Epidermal melanocyte (primary cell): Measurements from ENCODE around the gene RAP1A.
"Not testable (repeated sequence)": the region's sequence is repeated elsewhere in the genome, so short reads cannot be mapped to it uniquely, and the experiment has no call there.

Experiments used
- DNase-seq: peaks from one replicate; pipeline ENCODE4 v3.0.0; 2011; ENCODE audit warnings: low spot score; ENCODE audit not compliant: insufficient read length

The RAP1A gene

DNA sequence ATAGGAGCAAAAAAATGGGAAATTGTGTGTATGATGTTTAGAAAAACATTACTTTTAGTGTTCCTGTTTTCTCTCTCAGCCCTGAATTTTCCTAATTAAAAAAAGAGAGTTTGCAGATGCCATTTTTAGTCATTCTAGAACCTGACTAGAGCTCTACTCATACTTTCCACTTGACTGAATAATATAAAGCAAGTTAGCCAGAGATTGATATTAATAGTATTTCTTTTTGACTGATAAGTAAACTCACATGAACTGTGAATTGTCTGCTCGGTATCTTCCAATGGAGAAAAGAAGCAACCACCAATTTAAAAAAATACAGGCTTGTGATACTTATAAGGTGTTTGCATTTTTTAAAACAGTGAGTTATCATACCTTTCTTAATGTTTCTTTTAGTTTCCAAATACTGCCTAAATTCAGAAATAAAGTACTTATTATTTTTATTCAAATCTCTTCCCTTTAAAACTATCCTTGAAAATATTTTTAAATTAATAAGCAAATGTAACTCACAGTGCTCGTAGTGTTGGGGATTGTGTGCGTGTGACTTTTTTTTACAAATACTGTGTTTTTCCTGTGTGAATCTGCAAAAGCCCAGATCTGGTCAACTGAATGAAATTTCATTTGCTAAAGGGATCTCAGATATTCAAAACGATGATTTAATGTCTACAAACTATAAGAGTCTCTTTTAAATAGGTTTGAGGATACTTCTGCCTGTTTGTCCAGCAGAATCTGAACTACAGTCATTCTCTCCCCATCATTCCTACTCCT is 9.8 kb downstream of the RAP1A start:
- DNase-seq: no peak

DNA sequence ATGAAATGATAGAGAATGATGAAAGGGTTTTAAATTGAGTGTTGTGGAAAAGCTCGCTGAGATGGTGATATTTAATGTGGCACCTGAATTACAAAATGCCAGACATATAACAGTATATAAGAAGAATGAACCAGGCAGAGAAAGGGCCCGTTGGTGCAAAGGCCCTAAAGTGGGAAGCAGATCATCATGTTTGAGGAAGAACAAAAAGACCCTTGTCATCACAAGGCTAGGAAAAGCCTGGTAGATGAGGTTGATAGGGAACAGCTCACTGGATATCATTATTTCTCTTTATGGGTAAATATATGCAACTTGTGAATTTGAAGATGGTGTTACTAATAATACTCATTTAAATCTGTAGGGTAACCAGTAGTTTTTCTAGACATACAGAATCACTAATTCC is 11.0 kb downstream of the RAP1A start:
- DNase-seq: no peak

DNA sequence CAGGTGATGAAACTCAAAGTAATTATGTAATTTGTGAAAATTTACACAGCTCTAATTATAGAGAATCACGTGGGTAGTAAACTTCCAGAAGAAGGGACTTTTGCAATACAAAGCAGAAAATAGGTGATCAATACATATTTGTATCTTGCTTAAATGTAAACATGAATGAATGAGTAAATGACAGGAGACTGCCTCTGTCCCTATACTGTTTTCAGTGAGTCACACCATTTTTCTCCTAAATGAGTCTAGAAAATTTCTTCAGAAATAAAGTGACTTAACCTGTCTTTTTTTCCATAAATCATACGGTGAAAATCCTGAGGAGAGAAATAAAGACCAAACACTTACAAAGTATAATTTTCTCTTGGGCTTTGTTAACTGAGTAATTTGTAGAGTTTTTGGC is 11.9 kb downstream of the RAP1A start:
- DNase-seq: no peak

DNA sequence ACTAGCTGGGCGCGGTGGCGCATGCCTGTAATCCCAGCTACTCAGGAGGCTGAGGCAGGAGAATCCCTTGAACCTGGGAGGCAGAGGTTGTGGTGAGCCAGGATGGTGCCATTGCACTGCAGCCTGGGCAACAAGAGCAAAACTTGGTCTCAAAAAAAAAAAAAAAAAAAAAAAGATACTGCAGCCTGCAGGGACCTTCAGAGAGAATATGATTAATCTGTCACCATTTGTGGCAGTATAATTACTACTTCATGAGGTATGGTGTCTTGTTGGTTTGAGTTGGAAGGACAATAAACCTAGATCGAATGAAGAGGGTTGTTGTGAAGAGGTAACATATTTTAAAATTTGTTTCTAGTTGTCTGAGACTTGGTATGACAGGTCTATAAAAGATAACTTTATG is 13.2 kb downstream of the RAP1A start:
- not testable (repeated sequence) for DNase-seq

DNA sequence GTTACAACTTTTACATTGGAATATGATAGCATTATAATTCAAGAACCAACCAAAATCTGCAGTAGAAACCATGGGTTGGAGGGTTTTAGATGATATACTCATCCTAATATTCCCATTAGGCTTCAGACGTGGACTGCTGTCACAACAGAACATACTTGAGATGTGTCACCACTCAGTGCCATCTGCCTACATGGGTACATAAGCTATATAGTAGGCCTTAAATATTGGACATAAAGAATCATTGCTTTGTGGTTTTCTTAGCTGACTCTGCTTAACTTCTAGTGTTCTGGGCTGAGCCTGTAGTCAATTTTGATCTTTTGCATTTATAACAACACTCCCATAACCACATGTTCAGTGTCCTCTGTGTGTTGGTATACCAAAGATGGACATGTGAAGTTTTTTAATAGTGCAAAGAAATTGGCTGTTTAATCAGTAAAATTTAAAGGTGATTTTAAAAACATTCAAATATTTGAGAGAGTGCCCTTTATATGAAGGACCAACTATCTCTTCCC is 14.2 kb downstream of the RAP1A start:
- DNase-seq: no peak

DNA sequence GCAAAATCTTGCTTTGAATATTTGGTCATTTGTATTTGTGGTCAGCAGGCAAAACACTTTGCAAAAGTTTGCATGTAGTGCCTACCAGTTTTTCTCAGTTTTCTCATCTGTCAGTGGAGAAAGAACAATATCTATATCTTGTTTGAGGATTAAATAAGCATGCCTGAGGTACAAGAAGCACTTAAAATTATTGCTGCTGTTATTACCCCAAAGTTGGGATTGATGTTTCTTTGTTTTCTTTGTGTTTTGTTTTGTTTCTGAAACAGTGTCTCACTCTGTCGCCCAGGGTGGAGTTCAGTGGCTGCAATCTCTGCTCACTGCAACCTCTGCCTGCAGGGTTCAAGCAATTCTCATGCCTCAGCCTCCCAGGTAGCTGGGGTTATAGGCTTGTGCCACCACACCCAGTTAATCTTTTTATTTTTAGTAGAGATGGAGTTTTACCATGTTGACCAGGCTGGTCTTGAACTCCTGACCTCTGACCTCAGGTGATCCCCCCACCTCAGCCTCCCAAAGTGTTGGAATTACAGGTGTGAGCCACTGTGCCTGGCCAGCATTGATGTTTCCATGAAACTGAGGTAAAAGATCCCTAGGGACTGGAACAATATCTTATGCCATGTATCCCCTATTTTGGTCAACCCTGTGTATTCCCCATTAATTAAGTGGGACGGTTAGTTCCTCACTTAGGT is 15.9 kb downstream of the RAP1A start:
- DNase-seq: no peak

DNA sequence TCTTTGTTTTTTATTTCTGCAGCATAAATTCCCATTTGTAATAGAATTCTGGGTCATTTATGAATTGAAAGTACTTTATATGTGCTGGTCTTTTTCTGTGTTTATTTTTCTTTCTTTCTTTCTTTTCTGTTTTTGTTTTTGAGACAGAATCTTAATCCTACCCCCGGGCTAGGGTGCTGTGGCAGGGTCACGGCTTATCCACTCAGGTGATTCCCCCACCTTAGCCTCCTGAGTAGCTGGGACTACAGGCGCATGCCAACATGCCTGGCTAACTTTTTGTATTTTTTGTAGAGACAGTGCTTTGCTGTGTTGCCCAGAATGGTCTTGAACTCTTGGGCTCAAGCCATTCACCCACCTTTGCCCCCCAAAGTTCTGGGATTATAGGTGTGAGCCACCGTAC is 18.7 kb downstream of the RAP1A start:
- DNase-seq: no peak

DNA sequence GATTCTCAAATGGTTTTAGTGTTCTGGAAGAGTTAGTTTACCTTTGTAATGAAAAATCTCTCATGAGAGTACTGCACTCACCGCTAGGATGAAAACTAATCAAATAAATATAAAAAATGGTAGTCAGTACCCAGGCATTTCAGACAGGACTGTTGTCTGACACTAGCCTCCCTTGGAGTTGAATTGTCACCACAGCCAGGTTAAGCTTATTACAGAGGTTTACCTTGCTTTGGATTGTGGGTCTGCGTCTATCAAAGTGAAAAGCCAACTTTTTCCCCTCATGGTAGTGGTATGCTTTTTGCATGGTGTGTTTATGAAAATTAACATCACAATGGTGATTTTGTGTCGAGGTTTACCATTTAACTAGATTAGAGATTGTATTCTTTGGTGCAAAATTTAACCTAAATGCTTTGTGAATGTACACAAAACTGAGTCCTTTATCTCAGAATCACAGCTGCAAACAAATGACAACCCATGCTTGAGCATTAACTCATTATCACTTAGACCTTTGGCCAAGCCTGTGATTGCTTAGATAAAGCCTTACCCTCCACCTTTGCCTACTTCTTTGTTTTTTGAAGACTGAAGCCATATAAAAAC is 20.1 kb downstream of the RAP1A start:
- DNase-seq: no peak

DNA sequence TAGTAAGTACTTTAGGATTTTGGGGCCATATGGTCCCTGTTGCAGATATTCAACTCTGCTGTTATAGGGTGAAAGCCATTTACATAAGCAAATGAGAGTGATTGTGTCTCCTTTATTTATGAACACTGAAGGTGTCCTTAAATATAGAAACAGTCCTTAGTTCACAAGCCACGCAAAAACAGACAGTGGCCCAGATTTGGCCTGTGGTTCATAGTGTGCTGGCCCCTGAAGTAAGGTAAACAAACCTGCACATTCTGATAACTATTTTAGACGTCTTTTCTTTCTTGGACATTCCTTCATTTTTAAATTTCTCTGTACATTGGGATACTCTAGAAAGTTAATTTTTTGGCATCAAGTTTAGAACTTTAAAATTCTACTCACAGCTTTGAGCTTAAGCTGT is 23.5 kb downstream of the RAP1A start:
- no peak for DNase-seq

DNA sequence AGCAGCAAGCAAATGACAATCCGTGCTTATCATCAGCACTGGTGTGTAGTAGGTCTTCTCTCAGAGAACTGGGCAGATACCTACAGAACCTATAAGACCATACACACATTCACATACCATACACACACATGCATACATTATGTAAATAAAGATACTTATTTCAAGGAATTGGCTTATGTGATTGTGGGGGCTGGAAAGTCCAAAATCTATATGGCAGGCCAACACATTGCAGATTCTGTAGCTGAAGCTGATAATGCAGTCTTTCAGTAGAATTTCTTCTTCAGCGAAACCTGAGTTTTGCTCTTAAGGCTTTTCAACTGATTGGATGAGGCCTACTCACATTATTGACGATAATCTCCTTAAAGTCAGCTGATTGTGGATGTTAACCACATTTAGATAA is 24.1 kb downstream of the RAP1A start:
- no peak for DNase-seq

DNA sequence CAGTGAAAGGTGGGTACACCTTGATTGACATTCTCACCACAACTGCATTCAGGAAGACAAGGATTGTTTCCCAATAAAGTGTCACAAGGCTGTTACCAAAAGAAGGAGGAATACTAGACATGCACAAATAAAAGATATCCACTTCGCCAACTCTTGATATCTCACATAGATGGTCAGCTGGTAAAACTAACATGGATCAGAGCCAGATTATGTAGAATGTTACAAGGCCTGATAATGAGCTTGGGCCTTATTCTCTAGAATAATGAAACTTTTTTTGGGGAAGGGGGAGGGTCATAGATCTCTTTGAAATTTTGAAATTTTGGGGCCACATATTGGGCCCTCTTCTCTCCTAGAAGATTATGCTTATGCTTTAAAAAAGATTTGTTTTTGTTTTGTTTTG is 24.9 kb downstream of the RAP1A start:
- DNase-seq: no peak

DNA sequence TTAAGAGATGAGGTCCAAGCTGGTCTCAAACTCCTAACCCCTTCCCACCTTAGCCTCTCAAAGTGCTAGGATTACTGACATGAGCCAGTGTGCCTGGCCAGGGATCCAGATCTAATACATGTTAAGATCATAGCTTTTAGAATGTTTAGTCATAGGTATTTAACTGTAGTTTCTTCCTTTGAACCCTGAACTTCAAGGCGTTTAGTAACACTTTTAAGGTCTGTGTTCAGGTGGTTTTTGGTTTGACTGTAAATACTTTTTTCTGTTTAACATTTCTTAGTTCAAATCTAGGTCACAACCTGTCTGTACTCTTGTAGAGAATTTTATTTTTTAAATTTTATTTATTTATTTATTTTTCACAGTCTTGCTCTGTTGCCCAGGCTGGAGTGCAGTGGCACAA is 28.1 kb downstream of the RAP1A start:
- DNase-seq: no peak

DNA sequence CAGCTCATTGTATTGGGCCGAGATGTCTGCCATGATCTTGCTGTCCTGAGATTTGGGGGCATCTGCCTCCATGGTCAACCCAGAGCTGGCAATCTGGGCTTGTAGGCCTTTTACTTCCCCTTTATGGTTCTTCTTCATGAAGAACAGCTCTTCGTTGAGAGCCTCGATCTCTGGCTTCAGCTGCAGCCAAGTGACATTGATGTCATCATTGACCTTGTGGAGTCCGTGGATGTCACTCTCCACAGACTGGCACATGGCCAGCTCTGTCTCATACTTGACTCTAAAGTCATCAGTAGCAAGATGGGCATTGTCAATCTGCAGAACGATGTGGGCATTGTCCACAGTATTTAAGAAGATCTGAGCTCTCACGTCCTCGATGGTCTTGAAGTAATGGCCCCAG is 29.2 kb downstream of the RAP1A start:
- DNase-seq: no peak

DNA sequence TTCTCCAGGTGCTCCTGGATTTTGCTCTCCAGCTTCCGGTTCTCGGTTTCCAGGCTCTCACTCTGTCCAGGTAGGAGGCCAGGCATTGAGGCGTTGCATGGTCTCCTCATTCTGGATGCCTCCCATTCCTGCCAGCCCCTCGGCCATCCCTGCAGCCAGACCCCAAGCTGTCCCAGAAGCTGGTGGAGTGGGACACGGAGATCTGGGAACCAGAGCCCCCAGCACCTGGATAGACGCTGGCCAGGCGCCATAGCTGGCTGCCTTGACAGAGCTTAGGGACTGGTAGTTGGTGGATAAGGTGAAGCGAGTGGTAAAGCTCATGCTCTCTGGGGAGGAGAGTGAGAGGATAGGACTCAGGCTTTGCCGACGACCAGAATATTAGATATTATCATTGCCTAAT is 29.6 kb downstream of the RAP1A start:
- DNase-seq: no peak

DNA sequence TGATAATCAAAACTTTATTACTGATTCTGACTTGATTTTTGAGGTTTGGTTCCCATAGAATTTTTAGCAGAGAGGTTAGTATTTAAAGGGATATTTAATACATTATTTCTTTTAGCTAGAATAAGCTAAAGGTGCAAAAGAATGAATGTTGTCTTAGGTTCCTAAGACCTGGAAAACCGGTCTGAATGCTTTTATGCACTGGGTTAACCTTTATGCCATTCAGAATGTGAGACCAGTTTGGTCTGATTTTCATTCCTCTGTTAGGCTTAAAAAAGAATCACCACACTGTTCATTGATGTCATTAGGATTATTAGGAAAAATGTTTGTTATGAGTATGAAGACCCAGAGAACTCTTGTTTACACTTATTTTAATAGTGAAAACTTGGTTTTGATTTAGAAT is 30.1 kb downstream of the RAP1A start:
- no peak for DNase-seq

DNA sequence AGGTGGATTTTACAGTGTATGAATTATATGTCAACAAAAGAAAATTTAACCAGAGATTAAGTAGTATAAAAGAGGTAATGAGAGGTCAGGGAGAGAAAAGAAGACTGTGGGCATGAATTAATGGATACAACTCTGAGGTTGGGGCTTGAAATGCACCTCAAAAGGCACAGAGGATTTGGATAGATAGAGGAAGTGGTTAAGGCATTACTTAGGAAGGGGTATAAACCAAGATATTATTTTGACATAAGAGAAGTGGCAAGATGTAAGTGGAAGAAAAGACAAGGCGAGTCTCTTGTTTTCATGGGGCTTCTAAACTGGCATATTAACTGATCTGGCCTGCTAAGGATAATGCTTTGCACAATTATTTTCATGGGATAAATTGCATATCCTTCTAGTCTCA is 34.1 kb downstream of the RAP1A start:
- no peak for DNase-seq

DNA sequence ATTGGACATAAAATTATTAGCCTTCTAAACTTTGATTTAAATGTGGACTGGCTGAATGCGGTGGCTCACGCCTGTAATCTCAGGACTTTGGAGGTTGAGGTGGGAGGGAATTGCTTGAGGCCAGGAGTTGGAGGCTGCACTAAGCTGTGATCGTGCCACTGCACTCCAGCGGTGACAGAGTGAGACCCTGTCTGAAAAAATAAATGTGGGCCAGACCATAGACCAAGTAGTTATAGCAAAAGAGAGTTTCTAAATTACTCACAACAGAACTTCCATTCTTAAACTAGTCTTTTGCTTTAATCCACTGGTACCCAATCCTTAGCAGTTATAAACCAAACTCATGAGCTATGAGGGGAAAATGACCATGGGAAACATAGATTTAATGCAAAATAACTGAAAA is 35.2 kb downstream of the RAP1A start:
- DNase-seq: no peak

DNA sequence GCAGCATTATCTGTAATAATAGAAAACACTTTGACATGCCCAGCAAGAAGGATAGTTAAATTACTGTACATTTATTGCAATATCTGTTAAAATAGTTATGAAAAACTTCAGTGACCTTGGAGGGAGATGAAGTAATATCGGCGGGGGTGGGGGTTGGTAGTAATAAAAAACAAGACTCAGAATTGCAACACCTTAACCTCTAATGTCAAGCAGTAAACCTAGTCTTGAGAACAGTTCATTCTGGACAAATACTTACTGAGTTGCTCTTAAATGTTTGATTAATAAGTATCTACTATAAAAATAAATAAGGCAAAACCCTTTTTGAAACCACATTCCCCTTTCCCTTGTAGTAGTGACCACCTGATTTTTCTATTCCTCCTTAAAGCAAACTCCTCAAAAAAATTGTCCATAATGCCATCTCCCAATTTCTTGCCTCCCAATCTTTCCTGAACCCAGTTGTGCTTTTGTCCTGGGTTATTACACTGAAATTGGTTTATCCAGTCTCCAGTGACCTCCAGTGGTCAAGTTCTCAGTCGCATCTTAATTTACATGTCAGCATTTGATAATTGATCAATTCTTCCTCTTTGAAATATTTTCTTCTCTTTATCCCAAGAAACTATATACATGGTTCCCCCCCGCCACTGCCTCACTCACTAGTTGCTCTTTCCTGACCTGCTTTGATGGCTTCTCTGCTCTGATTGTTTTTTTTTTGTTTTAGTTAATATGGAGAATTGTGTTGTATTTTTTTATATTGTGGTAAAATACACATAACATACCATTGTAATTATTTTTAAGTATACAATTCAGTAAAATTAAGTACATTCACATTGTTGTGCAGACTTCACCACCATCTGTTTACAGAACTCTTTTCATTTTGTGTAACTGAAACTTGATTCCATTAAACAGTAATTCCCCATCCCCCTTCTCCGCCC is 36.8 kb downstream of the RAP1A start:
- DNase-seq: peak; percentile 33

DNA sequence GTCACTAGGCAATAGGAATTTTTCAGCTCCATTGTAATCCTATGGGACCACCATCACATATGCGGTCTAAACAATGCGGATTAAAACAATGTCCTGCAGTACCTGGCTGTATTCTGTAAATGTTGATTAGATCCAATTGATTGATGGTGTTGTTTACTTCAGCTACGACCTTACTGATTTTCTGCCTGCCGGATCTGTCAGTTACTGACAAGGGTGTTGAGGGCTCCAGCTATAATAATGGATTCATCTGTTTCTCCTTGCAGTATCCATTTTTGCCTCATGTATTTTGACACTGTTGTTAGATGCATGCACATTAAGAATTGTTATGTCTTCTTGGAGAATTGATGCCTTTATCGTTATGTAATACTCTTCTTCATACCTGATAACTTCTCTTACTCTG is 39.0 kb downstream of the RAP1A start:
- no peak for DNase-seq

DNA sequence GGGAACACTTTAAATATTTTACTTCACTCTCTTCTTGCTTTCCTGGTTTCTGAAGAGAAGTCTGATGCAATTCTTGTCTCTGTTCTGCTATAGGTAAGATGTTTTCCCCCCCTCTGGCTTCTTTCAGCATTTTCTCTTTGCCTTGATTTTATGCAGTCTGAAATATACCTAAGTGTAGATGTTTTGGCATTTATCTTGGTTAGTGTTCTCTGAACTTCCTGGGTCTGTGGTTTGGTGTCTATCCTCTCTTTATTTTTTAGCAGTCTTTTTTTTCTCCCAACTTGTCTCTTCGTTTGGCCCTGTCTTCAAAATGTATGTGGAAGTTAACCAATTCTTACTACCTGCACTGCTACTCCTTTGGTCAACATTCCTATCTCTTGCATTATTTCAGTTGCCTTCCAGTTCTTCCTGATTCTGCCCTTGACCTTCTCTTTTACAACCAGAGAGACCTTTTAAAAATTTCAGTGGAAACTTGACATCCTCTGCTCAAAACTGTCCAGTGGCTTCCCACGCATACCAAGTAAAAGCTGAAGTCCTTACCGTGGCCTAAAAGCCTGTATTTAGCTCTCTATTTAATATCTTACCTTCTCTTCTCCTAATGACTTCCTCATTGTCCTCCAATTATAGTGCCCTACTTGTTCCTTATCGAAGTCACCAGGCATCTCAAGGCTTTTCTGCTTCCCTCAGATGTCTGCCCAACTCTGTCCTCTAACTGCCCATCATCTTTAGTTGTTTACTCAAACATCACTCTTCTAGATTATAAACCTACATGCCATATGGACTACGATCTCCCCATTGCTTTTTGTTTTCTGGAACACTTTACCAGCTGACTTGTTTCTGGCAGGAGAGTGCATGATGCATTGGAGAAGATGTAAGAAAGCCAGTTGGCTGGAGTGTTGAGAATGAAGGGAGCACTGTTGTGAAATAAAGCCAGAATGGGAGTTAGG is 40.9 kb downstream of the RAP1A start:
- DNase-seq: no peak
